RWPE2 (cell line): ENCODE results near the gene PITX1.

ENCODE experiments used
- ATAC-seq: fragments of 200-7000 bp; cut with Tn5 transposase; 3 replicates; pipeline ENCODE4 v1.9.1; 2021; ENCODE audit warnings: low read depth
- DNase-seq: peaks from one replicate; pipeline ENCODE4 v3.0.0-alpha.2; 2020; ENCODE audit warnings: low spot score
- H3K27ac ChIP-seq: fragments of 450-650 bp; 2 replicates; pipeline ENCODE4 v1.5.1; 2017; ENCODE audit warnings: mild to moderate bottlenecking; ENCODE audit not compliant: poor library complexity, severe bottlenecking
- H3K27me3 ChIP-seq: fragments of 250-450 bp; sonication (Bioruptor Pico); 2 replicates; pipeline ENCODE4 v1.5.1; 2021; ENCODE audit warnings: mild to moderate bottlenecking, moderate library complexity; ENCODE audit not compliant: insufficient read depth, poor library complexity, severe bottlenecking
- H3K36me3 ChIP-seq: fragments of 250-450 bp; sonication (Bioruptor Pico); 2 replicates; pipeline ENCODE4 v1.5.1; 2020; ENCODE audit warnings: low read depth, mild to moderate bottlenecking, moderate library complexity
- H3K4me1 ChIP-seq: fragments of 250-450 bp; sonication (Bioruptor Pico); 2 replicates; pipeline ENCODE4 v1.5.1; 2021; ENCODE audit warnings: mild to moderate bottlenecking, moderate library complexity; ENCODE audit not compliant: insufficient read depth, poor library complexity, severe bottlenecking
- H3K4me3 ChIP-seq: fragments of 250-450 bp; sonication (Bioruptor Pico); 2 replicates; pipeline ENCODE4 v1.5.1; 2021; ENCODE audit warnings: mild to moderate bottlenecking, moderate library complexity; ENCODE audit not compliant: severe bottlenecking
- H3K9me3 ChIP-seq: fragments of 250-450 bp; sonication (Bioruptor Pico); 2 replicates; pipeline ENCODE4 v1.5.1; 2021; ENCODE audit warnings: mild to moderate bottlenecking, moderate library complexity; ENCODE audit not compliant: severe bottlenecking
- TF ChIP-seq, protein P1 (sequence below): fragments of 450-650 bp; IDR thresholded peaks from one replicate; pipeline ENCODE4 v1.5.1; 2017; ENCODE audit warnings: mild to moderate bottlenecking, moderate library complexity; ENCODE audit not compliant: poor library complexity, severe bottlenecking

Gene PITX1

DNA sequence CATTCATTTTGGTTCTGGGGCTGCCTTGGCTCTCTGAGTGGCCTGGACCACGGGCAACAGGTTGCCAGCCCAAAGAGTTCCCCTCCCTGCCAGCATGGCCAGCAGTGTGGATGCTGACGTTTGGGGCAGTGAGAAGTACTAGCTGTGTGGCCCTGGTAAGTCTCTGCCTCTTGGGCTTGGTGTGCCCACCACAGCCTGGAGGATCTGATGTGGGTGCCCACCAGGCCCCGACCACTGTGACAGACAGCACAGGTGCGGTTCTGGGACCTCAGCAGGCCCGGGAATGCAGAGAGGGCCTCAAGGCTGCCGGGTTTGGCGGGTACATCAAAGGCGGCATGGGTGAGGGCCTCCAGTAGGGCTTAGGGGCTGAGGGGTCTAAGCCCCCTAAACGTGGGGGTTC is 33.6 kb upstream of the PITX1 start:
- Histone ChIP-seq H3K36me3 (no peaks in the 10 kb centered on the region), H3K27ac (no peak overlapping the region), H3K9me3 (no peaks in the 10 kb centered on the region), H3K4me1 (no peaks in the 10 kb centered on the region), H3K27me3 (no peaks in the 10 kb centered on the region), H3K4me3 (no peak overlapping the region)
- DNase-seq: peak; percentile 62
- no peak for ATAC-seq
- TF ChIP-seq, protein P1, sequence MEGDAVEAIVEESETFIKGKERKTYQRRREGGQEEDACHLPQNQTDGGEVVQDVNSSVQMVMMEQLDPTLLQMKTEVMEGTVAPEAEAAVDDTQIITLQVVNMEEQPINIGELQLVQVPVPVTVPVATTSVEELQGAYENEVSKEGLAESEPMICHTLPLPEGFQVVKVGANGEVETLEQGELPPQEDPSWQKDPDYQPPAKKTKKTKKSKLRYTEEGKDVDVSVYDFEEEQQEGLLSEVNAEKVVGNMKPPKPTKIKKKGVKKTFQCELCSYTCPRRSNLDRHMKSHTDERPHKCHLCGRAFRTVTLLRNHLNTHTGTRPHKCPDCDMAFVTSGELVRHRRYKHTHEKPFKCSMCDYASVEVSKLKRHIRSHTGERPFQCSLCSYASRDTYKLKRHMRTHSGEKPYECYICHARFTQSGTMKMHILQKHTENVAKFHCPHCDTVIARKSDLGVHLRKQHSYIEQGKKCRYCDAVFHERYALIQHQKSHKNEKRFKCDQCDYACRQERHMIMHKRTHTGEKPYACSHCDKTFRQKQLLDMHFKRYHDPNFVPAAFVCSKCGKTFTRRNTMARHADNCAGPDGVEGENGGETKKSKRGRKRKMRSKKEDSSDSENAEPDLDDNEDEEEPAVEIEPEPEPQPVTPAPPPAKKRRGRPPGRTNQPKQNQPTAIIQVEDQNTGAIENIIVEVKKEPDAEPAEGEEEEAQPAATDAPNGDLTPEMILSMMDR: no peak

DNA sequence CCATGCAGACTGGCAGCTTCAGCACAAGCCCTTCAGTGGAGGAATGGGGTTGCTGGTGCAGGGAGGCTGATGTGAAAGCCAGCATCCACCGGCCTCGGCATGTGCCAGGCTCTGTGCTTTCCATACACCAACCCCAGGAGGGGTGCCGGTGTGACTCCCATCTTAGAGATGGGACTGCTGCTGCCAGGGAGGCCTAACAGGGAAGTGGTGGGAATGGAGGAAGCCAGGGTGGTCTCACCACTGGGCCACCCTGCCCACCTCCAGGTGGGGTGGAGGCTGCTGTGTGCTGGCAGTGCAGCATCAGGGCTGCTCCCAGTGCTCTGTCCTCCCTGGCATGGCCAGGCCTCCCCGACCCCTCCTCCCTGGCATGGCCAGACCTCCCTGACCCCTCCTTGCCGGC is 32.8 kb upstream of the PITX1 start:
- DNase-seq (peak; percentile 62), ATAC-seq (no peak)
- no peaks in the 10 kb centered on the region for H3K9me3 ChIP-seq
- no peaks in the 10 kb centered on the region for H3K27me3 ChIP-seq
- H3K4me1 ChIP-seq: no peaks in the 10 kb centered on the region
- TF ChIP-seq, protein P1: no peak
- H3K27ac ChIP-seq: no peak overlapping the region
- no peak overlapping the region for H3K4me3 ChIP-seq
- no peaks in the 10 kb centered on the region for H3K36me3 ChIP-seq

DNA sequence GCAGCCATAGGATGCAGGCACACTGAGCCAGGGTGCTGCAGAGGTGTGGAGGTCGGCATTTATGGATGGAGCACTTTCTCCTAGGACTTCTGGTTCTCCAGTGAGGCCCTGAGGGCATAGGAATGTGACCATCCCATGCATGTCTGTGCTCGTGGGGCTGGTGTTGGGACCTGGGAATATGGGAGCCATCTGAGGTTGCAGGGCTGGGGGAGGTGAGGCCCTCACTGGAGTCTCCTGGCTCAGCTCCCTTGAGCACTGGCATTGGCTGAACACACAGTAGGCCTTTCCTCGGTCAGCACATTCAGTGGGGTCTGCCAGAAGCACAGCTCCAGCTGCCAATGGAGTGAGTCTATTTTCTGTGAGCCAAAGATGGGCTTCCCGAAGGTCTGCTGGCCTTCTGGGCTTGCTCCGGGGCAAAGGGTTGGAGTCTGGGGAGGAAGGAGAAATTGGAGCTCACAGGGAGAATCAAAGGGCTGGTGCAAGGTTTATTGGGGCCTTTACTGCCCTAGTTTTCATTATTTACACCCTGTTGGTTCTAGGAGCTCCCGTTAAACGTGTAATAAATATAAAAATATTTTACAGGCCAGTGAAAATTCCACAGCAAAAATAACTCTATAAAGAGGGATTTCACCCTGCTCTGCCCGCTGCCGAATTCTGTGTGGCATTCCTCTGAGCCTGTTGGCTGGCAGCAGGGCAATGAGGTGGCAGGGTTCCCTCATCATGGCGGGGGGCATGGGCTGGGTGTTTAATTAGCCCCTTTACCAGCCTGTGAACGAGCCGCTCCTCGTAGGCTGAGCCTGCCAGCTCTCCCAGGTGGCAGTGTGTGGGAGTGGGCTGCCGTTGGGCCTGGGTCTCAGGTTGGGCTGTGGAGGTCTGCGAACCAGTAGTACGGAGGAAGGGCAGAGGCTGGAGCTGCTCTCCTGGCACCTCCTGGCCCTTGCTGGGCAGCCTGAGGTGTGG is 31.6 kb upstream of the PITX1 start:
- Histone ChIP-seq H3K9me3 (no peaks in the 10 kb centered on the region), H3K27ac (no peak overlapping the region), H3K4me3 (no peak overlapping the region), H3K4me1 (no peaks in the 10 kb centered on the region), H3K27me3 (no peaks in the 10 kb centered on the region), H3K36me3 (no peaks in the 10 kb centered on the region)
- TF ChIP-seq, protein P1: no peak
- DNase-seq (peak; percentile 54), ATAC-seq (no peak)

DNA sequence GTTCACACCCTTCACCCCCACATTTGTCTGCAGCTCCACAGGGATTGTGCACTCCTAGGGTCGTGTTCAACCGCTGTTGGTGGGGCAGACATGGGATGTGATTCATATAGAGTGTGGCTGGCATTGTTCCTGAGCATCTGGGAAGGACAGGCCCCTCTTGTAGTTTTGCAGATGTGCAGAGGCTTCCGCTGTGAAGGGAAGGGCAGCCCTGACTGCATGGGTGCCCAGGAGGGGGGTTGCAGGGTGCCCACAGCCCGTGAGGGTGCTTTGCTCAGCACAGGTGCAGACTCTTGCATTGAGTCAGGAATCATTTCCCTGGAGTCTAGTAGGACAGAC is 30.2 kb upstream of the PITX1 start:
- Histone ChIP-seq H3K27ac (no peak overlapping the region), H3K9me3 (no peaks in the 10 kb centered on the region), H3K4me3 (no peak overlapping the region), H3K36me3 (no peaks in the 10 kb centered on the region), H3K4me1 (no peaks in the 10 kb centered on the region), H3K27me3 (no peaks in the 10 kb centered on the region)
- ATAC-seq (no peak), DNase-seq (peak; percentile 35)
- TF ChIP-seq, protein P1: no peak
